Mucosa of descending colon (tissue), 3 donors: ENCODE measurements around the gene HSPD1. TPM values are rescaled to one million over a fixed set of nuclear protein-coding genes. Genes with fewer than 3 reads are reported as not detected.

Experiments
- ATAC-seq: fragments of 200-7000 bp; cut with Tn5 transposase; one replicate; pipeline ENCODE4 v1.9.1; 2020; ENCODE audit warnings: mild to moderate bottlenecking, moderate library complexity
- DNase-seq, 3 donors: peaks; one replicate each; pipeline ENCODE4 v3.0.0-alpha.2; 2020
- H3K36me3 ChIP-seq: fragments of 200-600 bp; one replicate; pipeline ENCODE4 v1.8.0; 2021; ENCODE audit warnings: low read depth, mild to moderate bottlenecking
- H3K4me1 ChIP-seq: fragments of 200-600 bp; one replicate; pipeline ENCODE4 v1.8.0; 2021; ENCODE audit warnings: low read depth, mild to moderate bottlenecking
- H3K4me3 ChIP-seq: fragments of 200-600 bp; one replicate; pipeline ENCODE4 v1.8.0; 2021; ENCODE audit warnings: mild to moderate bottlenecking
- H3K9me3 ChIP-seq: fragments of 200-600 bp; one replicate; pipeline ENCODE4 v1.8.0; 2021; ENCODE audit warnings: mild to moderate bottlenecking
- intact Hi-C, 2 donors: fragments of 100-400 bp; cut with DNase I in 1 of 2; cut with micrococcal nuclease in 1 of 2; formaldehyde crosslinking; loops; one replicate each; pipeline versions ENCODE4 v1.11.0 to v1.11.1; 2022; cut with DNase I, micrococcal nuclease
- total RNA-seq, 3 donors: library from RNA; stranded (reverse); fragmentation: NEBNext Ultra II Directional in 2 of 3; extraction: Animal tissue kit (Norgen Biotek cat#: 25700) in 2 of 3; gene quantifications; one replicate each; pipeline versions ENCODE4 v1.2.1 to v1.2.4, GENCODE V29; 2021 to 2023
- TF ChIP-seq, protein P1 (sequence below): fragments of 200-600 bp; IDR thresholded peaks from one replicate; pipeline ENCODE4 v1.8.0; 2022; ENCODE audit warnings: antibody characterized with exemption, mild to moderate bottlenecking
- donor health status: DM: no; HTN: no; CAD: no; lungs with moderate emphysema.
- donor health status: DM: no; HTN: no; CAD: no.
- donor health status: DM: no; HTN: yes; CAD: no.

Gene HSPD1
- total RNA-seq, 3 donors from 2014 or later: 162 to 219 (median 172) TPM

DNA sequence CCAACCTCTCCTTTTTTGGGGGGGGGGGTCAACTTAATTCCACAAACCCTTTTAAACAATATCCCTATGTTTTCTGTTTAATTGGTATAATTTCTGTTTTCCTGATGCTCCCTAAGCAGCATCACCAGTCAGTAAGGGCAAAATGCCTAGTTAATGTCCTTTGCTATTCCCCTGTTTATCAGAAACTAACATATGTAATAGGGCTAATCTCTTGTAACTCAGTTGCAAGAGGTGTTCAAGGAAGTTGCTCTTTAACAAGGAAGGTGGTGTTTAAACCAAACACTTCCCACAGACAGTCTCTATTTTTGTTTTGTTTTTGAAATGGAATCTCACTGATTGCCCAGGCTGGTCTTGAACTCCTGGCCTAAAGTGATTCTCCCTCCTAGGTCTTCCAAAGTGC, 52.8 kb downstream of the HSPD1 start:
- Histone ChIP-seq H3K4me3 (no peak overlapping the region), H3K9me3 (no peaks in the 10 kb centered on the region), H3K36me3 (no peaks in the 10 kb centered on the region), H3K4me1 (no peaks in the 10 kb centered on the region)
- TF ChIP-seq, protein P1, sequence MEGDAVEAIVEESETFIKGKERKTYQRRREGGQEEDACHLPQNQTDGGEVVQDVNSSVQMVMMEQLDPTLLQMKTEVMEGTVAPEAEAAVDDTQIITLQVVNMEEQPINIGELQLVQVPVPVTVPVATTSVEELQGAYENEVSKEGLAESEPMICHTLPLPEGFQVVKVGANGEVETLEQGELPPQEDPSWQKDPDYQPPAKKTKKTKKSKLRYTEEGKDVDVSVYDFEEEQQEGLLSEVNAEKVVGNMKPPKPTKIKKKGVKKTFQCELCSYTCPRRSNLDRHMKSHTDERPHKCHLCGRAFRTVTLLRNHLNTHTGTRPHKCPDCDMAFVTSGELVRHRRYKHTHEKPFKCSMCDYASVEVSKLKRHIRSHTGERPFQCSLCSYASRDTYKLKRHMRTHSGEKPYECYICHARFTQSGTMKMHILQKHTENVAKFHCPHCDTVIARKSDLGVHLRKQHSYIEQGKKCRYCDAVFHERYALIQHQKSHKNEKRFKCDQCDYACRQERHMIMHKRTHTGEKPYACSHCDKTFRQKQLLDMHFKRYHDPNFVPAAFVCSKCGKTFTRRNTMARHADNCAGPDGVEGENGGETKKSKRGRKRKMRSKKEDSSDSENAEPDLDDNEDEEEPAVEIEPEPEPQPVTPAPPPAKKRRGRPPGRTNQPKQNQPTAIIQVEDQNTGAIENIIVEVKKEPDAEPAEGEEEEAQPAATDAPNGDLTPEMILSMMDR: no peak
- ATAC-seq (no peak), DNase-seq (no peak)
- intact Hi-C loops: no loop called here

DNA sequence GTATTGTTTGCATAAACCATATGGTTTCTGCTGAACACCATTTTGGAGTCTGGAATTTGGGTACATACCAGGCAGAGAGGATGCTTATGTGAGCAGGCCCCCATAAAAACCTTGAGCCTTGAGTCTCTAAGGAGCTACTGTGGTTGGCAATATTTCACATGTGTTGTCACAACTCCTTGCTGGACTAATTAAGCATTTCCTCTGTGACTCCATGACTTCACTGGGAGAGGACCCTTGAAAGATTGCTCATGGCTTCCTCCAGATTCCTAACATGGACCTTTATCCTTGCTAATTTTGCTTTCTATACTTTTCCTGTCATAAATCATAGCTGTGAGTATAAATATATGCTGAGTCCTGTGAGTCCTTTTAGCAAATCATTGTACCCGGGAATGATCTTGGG, 53.9 kb downstream of the HSPD1 start:
- Histone ChIP-seq H3K4me3 (no peak overlapping the region), H3K4me1 (no peaks in the 10 kb centered on the region), H3K9me3 (no peaks in the 10 kb centered on the region), H3K36me3 (no peaks in the 10 kb centered on the region)
- intact Hi-C loops: no loop called here
- DNase-seq (no peak), ATAC-seq (no peak)
- TF ChIP-seq, protein P1: no peak

DNA sequence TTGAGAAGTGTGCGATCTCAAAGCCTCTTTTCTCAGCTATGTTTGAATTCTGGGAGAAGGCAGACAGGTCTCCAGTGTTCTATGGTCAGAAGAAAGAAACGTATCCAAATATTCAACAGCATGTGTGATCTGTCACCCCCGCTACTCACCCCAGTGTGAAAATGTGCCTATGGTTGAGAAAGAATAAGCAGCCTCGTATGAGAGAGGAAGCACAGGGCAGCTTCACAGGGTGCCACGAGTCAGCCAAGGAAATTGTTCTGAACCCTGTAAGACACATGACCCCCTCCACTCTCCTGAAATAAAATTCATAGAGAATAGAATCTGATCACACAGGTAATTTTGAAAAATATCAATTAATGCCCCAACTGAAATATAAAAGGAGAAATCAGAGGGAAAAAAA, 56.8 kb downstream of the HSPD1 start:
- intact Hi-C loops: no loop called here
- no peaks in the 10 kb centered on the region for H3K9me3 ChIP-seq
- no peak overlapping the region for H3K4me3 ChIP-seq
- no peak for ATAC-seq
- DNase-seq: no peak
- TF ChIP-seq, protein P1: no peak
- H3K4me1 ChIP-seq: no peaks in the 10 kb centered on the region
- H3K36me3 ChIP-seq: no peaks in the 10 kb centered on the region

DNA sequence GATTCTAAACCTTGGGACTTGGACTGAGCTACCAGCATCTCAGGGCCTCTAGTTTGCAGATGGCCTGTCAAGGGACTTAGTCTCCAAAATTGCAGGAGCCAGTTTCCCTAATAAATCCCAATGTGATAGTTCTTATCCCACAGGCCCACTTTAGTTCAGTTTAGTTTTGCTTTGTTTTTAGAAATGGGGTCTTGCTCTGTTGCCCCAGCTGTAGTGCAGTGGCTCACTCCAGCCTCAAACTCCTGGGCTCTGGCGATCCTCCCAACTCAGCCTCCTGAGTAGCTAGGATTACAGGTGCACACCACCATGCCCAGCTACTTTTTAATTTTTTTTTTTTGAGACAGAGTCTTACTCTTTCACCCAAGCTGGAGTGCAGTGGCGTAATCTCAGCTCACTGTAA, 62.3 kb downstream of the HSPD1 start:
- TF ChIP-seq, protein P1: no peak
- no peaks in the 10 kb centered on the region for H3K9me3 ChIP-seq
- DNase-seq: no peak
- peaks cover 19% of the 10 kb centered on the region for H3K4me1 ChIP-seq
- ATAC-seq: no peak
- intact Hi-C loops: no loop called here
- H3K36me3 ChIP-seq: no peaks in the 10 kb centered on the region
- no peak overlapping the region for H3K4me3 ChIP-seq

Other genes with a start within 250 kb of the HSPD1 start
- 10 to 100 TPM in 2 of 3 donors, 1 to 10 TPM in 1; 9.7 to 25.7 (median 13.7) TPM for gene ANKRD44, start 189.1 kb downstream of the HSPD1 start, total RNA-seq
- gene SF3B1, start 64.8 kb downstream of the HSPD1 start, total RNA-seq: 100 to 1,000 TPM; 195 to 255 (median 238) TPM
- 10 to 100 TPM; 28.1 to 32.4 (median 31.7) TPM for gene COQ10B, start 46.3 kb downstream of the HSPD1 start, total RNA-seq
- gene HSPE1, start 539 bp upstream of the HSPD1 start, total RNA-seq: 100 to 1,000 TPM in 1 of 3 donors, 10 to 100 TPM in 2; 79.0 to 106 (median 84.8) TPM
- 10 to 100 TPM; 17.6 to 26.9 (median 26.4) TPM for gene MOB4, start 16.2 kb upstream of the HSPD1 start, total RNA-seq
- 1 to 10 TPM; 1.9 to 5.5 (median 2.0) TPM for gene RFTN2, start 175.7 kb upstream of the HSPD1 start, total RNA-seq
- 10 to 100 TPM in 2 of 3 donors, 1 to 10 TPM in 1; 7.7 to 11.2 (median 10.3) TPM for gene MARS2, start 205.5 kb upstream of the HSPD1 start, total RNA-seq